Esophagus squamous epithelium (tissue), 5 donors: ENCODE data around the gene GPER1. TPM values are rescaled to one million over a fixed set of nuclear protein-coding genes. Genes with fewer than 3 reads are reported as not detected.

Experiments
- DNase-seq: peaks from one replicate; lab custom pipeline; 2025; lab: John Stamatoyannopoulos, UW
- H3K27ac ChIP-seq, 4 donors: fragments of 200-600 bp; sonication (generic); one replicate each; pipeline ENCODE4 v1.5.1; 2016 to 2019; ENCODE audit warnings: mild to moderate bottlenecking in 1 of 4
- H3K27me3 ChIP-seq, 4 donors: fragments of 200-600 bp; sonication (generic); 1 replicate in 3 of 4; 2 replicates in 1 of 4; pipeline versions ENCODE4 v1.5.1 to v1.6.0; 2017 to 2021; ENCODE audit warnings: antibody characterized with exemption in 1 of 4
- H3K36me3 ChIP-seq, 3 donors: fragments of 200-600 bp; sonication (generic); one replicate each; pipeline ENCODE4 v1.5.1; 2016 to 2019
- H3K4me1 ChIP-seq, 3 donors: fragments of 200-600 bp; sonication (generic); one replicate each; pipeline ENCODE4 v1.5.1; 2017 to 2019
- H3K4me3 ChIP-seq, 4 donors: fragments of 200-600 bp; sonication (generic); 1 replicate in 3 of 4; 2 replicates in 1 of 4; pipeline ENCODE4 v1.5.1; 2016 to 2019; ENCODE audit warnings: mild to moderate bottlenecking in 2 of 4, moderate library complexity in 1 of 4
- H3K9me3 ChIP-seq, 3 donors: fragments of 200-600 bp; sonication (generic); one replicate each; pipeline ENCODE4 v1.5.1; 2016 to 2019
- CTCF ChIP-seq, 6 experiments: fragments of 450-650 bp in 4 of 6; fragments of 200-600 bp in 2 of 6; sonication (generic) in 2 of 6; IDR thresholded peaks; one replicate each; pipeline ENCODE4 v1.5.1; 2016 to 2019; ENCODE audit warnings: antibody characterized with exemption in 6 of 6, mild to moderate bottlenecking in 4 of 6, moderate library complexity in 4 of 6
- POLR2A ChIP-seq, 4 donors: fragments of 450-650 bp; IDR thresholded peaks; one replicate each; pipeline ENCODE4 v1.6.1; 2017; ENCODE audit warnings: antibody characterized with exemption in 4 of 4, mild to moderate bottlenecking in 4 of 4, moderate library complexity in 3 of 4
- WGBS, 2 donors: methylation state at CpG; one replicate each; pipeline ENCODE4 v1.1.5; 2018; 5-methylcytosine and 5-hydroxymethylcytosine counted together
- intact Hi-C: fragments of 100-400 bp; cut with DNase I; formaldehyde crosslinking; loops from one replicate; pipeline ENCODE4 v1.15.0; 2022
- total RNA-seq, 4 donors: library from RNA; depleted of rRNA; stranded (reverse); fragments of >200 nt; gene quantifications; one replicate each; pipeline ENCODE4 v1.1.0, GENCODE V29; 2016
- donor health status: DM: yes; HTN: yes; CAD: no.

GPER1 gene
- total RNA-seq, 4 donors from 2014 or later, result 0.87 to 2.3 (median 1.5) TPM

GRCh38 chr7:1119201-1119600, 31.3 kb downstream of the GPER1 start:
- no peak for DNase-seq
- Histone ChIP-seq H3K27ac (no peak overlapping the region), H3K4me3 (no peak overlapping the region), H3K4me1 (peaks cover 0 to 11% (median 0%) of the 10 kb centered on the region in 3 donors), H3K27me3 (no peaks in the 10 kb centered on the region), H3K36me3 (no peaks in the 10 kb centered on the region), H3K9me3 (no peaks in the 10 kb centered on the region)
- TF ChIP-seq POLR2A (IDR thresholded peaks at IDR 0.05), result no peak
- no peak for TF ChIP-seq CTCF (IDR thresholded peaks at IDR 0.05)
- 83 to 94% methylated on average over 5 of the region's 5 CpGs for WGBS, 2 donors
- intact Hi-C loops, result no loop called here

GRCh38 chr7:1120791-1121190, 32.9 kb downstream of the GPER1 start:
- 92 to 93% methylated on average over 13 to 19 of the region's 22 CpGs for WGBS, 2 donors
- H3K27ac ChIP-seq, result no peak overlapping the region
- TF ChIP-seq POLR2A (IDR thresholded peaks at IDR 0.05), result no peak
- TF ChIP-seq CTCF (IDR thresholded peaks at IDR 0.05), result no peak
- H3K27me3 ChIP-seq, result no peaks in the 10 kb centered on the region
- H3K36me3 ChIP-seq, result no peaks in the 10 kb centered on the region
- intact Hi-C loops, result no loop called here
- H3K4me3 ChIP-seq, result no peak overlapping the region
- H3K4me1 ChIP-seq, result peaks cover 6 to 26% (median 10%) of the 10 kb centered on the region in 3 donors
- no peaks in the 10 kb centered on the region for H3K9me3 ChIP-seq
- no peak for DNase-seq

GRCh38 chr7:1121476-1121875, 33.6 kb downstream of the GPER1 start:
- Histone ChIP-seq H3K36me3 (peaks cover 0 to 5% (median 0%) of the 10 kb centered on the region in 3 donors), H3K9me3 (no peaks in the 10 kb centered on the region), H3K27me3 (no peaks in the 10 kb centered on the region), H3K4me1 (peaks cover 6 to 26% (median 10%) of the 10 kb centered on the region in 3 donors), H3K4me3 (no peak overlapping the region), H3K27ac (no peak overlapping the region)
- WGBS, 2 donors, result 78 to 87% methylated on average over 1 to 2 of the region's 14 CpGs
- DNase-seq, result no peak
- intact Hi-C loops, result no loop called here
- TF ChIP-seq POLR2A (IDR thresholded peaks at IDR 0.05) (no peak), CTCF (IDR thresholded peaks at IDR 0.05) (no peak)

GRCh38 chr7:1121886-1122831, 34.2 kb downstream of the GPER1 start:
- peak overlapping the region in 1 of 4 donors; percentile 83 for H3K27ac ChIP-seq
- intact Hi-C loops, result no loop called here
- DNase-seq, result no peak

More at GRCh38 chr7:1121886-1122831, 34.2 kb downstream of the GPER1 start:
- Histone ChIP-seq H3K27me3 (no peaks in the 10 kb centered on the region), H3K4me1 (peaks cover 6 to 26% (median 10%) of the 10 kb centered on the region in 3 donors), H3K4me3 (no peak overlapping the region), H3K36me3 (peaks cover 0 to 12% (median 0%) of the 10 kb centered on the region in 3 donors), H3K9me3 (no peaks in the 10 kb centered on the region)
- WGBS, 2 donors, result 61 to 83% methylated on average over 9 to 10 of the region's 28 CpGs
- no peak for TF ChIP-seq POLR2A (IDR thresholded peaks at IDR 0.05)
- TF ChIP-seq CTCF (IDR thresholded peaks at IDR 0.05), result no peak
